Skeletal muscle satellite cell (primary cell): ENCODE measurements around the gene C1orf159.
A peak's percentile ranks its signal among the peaks of the same experiment; 100 is the strongest.
"Not testable (repeated sequence)": the region's sequence is repeated elsewhere in the genome, so short reads cannot be mapped to it uniquely, and the experiment has no call there.

Source experiments
- H3K27me3 ChIP-seq: 2 replicates; pipeline ENCODE4 v1.7.0; 2013; ENCODE audit warnings: low read length; ENCODE audit not compliant: control insufficient read depth, insufficient read depth
- H3K36me3 ChIP-seq: 2 replicates; pipeline ENCODE4 v1.7.0; 2013; ENCODE audit warnings: mild to moderate bottlenecking, control low read depth, low read length; ENCODE audit not compliant: insufficient read depth
- H3K4me1 ChIP-seq: 2 replicates; pipeline ENCODE4 v1.7.0; 2013; ENCODE audit warnings: low read length; ENCODE audit not compliant: control insufficient read depth, insufficient read depth
- H3K4me2 ChIP-seq: 2 replicates; pipeline ENCODE4 v1.7.0; 2013; ENCODE audit warnings: mild to moderate bottlenecking, low read length
- H3K4me3 ChIP-seq: 2 replicates; pipeline ENCODE4 v1.7.0; 2013; ENCODE audit warnings: low read length
- H3K9ac ChIP-seq: 2 replicates; pipeline ENCODE4 v1.7.0; 2013; ENCODE audit warnings: mild to moderate bottlenecking, low read depth, low read length, moderate library complexity
- H3K9me3 ChIP-seq: replicated peaks from 2 replicates; pipeline ENCODE4 v1.7.0; 2013; ENCODE audit warnings: mild to moderate bottlenecking, control low read depth, low read length

The C1orf159 gene

GRCh38 chr1:1068517-1069055, 47.3 kb downstream of the C1orf159 start:
- Histone ChIP-seq H3K4me3 (no peak overlapping the region), H3K27me3 (peaks cover 8% of the 10 kb centered on the region), H3K36me3 (no peaks in the 10 kb centered on the region), H3K4me1 (peaks cover 9% of the 10 kb centered on the region), H3K9ac (no peak overlapping the region), H3K4me2 (peak overlapping the region; percentile 47), H3K9me3 (no peaks in the 10 kb centered on the region)

GRCh38 chr1:1067860-1068516, 47.9 kb downstream of the C1orf159 start:
- H3K9me3 ChIP-seq = no peaks in the 10 kb centered on the region
- peaks cover 10% of the 10 kb centered on the region for H3K4me1 ChIP-seq
- H3K4me3 ChIP-seq = no peak overlapping the region
- no peak overlapping the region for H3K9ac ChIP-seq
- no peak overlapping the region for H3K4me2 ChIP-seq
- peaks cover 11% of the 10 kb centered on the region for H3K27me3 ChIP-seq
- H3K36me3 ChIP-seq = no peaks in the 10 kb centered on the region

- no peak overlapping the region for H3K4me3 ChIP-seq
- H3K9ac ChIP-seq = no peak overlapping the region
- peaks cover 13% of the 10 kb centered on the region for H3K27me3 ChIP-seq
- no peaks in the 10 kb centered on the region for H3K9me3 ChIP-seq
- H3K4me2 ChIP-seq = no peak overlapping the region
- H3K36me3 ChIP-seq = no peaks in the 10 kb centered on the region
- peaks cover 10% of the 10 kb centered on the region for H3K4me1 ChIP-seq
Observed at GRCh38 chr1:1067284-1067859, 48.5 kb downstream of the C1orf159 start.

- Histone ChIP-seq H3K27me3 (peaks cover 11% of the 10 kb centered on the region), H3K9ac (no peak overlapping the region), H3K4me1 (peaks cover 10% of the 10 kb centered on the region), H3K36me3 (no peaks in the 10 kb centered on the region), H3K4me2 (no peak overlapping the region), H3K9me3 (no peaks in the 10 kb centered on the region), H3K4me3 (no peak overlapping the region)
Observed at GRCh38 chr1:1066403-1067283, 49.2 kb downstream of the C1orf159 start.

- not testable (repeated sequence) for H3K9ac ChIP-seq, H3K4me2 ChIP-seq, H3K9me3 ChIP-seq, H3K4me3 ChIP-seq, H3K4me1 ChIP-seq, H3K36me3 ChIP-seq
- H3K27me3 ChIP-seq = peaks cover 11% of the 10 kb centered on the region
Observed at GRCh38 chr1:1065940-1066304, 50.0 kb downstream of the C1orf159 start.

GRCh38 chr1:1065265-1065939, 50.5 kb downstream of the C1orf159 start:
- no peaks in the 10 kb centered on the region for H3K36me3 ChIP-seq

GRCh38 chr1:1063945-1064831, 51.7 kb downstream of the C1orf159 start:
- no peaks in the 10 kb centered on the region for H3K9me3 ChIP-seq
- peaks cover 14% of the 10 kb centered on the region for H3K4me1 ChIP-seq
- H3K4me2 ChIP-seq = peak overlapping the region; percentile 74
- H3K4me3 ChIP-seq = no peak overlapping the region
- H3K36me3 ChIP-seq = no peaks in the 10 kb centered on the region
- H3K27me3 ChIP-seq = peaks cover 16% of the 10 kb centered on the region
- no peak overlapping the region for H3K9ac ChIP-seq

More at GRCh38 chr1:1065265-1065939, 50.5 kb downstream of the C1orf159 start:
- peaks cover 14% of the 10 kb centered on the region for H3K27me3 ChIP-seq
- peaks cover 10% of the 10 kb centered on the region for H3K4me1 ChIP-seq
- H3K4me3 ChIP-seq = no peak overlapping the region
- no peak overlapping the region for H3K4me2 ChIP-seq
- no peak overlapping the region for H3K9ac ChIP-seq
- H3K9me3 ChIP-seq = no peaks in the 10 kb centered on the region

GRCh38 chr1:1063261-1063944, 52.5 kb downstream of the C1orf159 start:
- no peaks in the 10 kb centered on the region for H3K36me3 ChIP-seq
- H3K27me3 ChIP-seq = peaks cover 22% of the 10 kb centered on the region
- H3K9ac ChIP-seq = no peak overlapping the region
- H3K4me2 ChIP-seq = peak overlapping the region; percentile 74
- no peaks in the 10 kb centered on the region for H3K9me3 ChIP-seq
- H3K4me3 ChIP-seq = no peak overlapping the region
- peaks cover 21% of the 10 kb centered on the region for H3K4me1 ChIP-seq

GRCh38 chr1:1062348-1063163, 53.3 kb downstream of the C1orf159 start:
- H3K27me3 ChIP-seq = peaks cover 28% of the 10 kb centered on the region

More at GRCh38 chr1:1062348-1063163, 53.3 kb downstream of the C1orf159 start:
- no peaks in the 10 kb centered on the region for H3K9me3 ChIP-seq
- H3K4me3 ChIP-seq = no peak overlapping the region
- peaks cover 27% of the 10 kb centered on the region for H3K4me1 ChIP-seq
- H3K36me3 ChIP-seq = no peaks in the 10 kb centered on the region
- H3K9ac ChIP-seq = no peak overlapping the region
- no peak overlapping the region for H3K4me2 ChIP-seq
